Effector memory CD4-positive, alpha-beta T cell (primary cell): ENCODE data around the gene RASGRP2.

Experiments
- DNase-seq, 3 donors: peaks; one replicate each; pipeline ENCODE4 v3.0.0-alpha.2; 2020
- H3K27ac ChIP-seq: 2 replicates; pipeline ENCODE4 v1.7.0; 2013; ENCODE audit warnings: mild to moderate bottlenecking, low read length, moderate library complexity; ENCODE audit not compliant: insufficient read depth, poor library complexity, severe bottlenecking
- H3K27me3 ChIP-seq: replicated peaks from 2 replicates; pipeline ENCODE4 v1.7.0; 2013; ENCODE audit warnings: mild to moderate bottlenecking, low read length; ENCODE audit not compliant: insufficient read depth, control insufficient read depth, poor library complexity, severe bottlenecking
- H3K36me3 ChIP-seq: 2 replicates; pipeline ENCODE4 v1.7.0; 2013; ENCODE audit warnings: mild to moderate bottlenecking, low read length, moderate library complexity; ENCODE audit not compliant: control insufficient read depth, insufficient read depth
- H3K4me1 ChIP-seq: 2 replicates; pipeline ENCODE4 v1.7.0; 2013; ENCODE audit warnings: low read length, mild to moderate bottlenecking; ENCODE audit not compliant: control insufficient read depth, insufficient read depth, poor library complexity, severe bottlenecking
- H3K4me3 ChIP-seq: 2 replicates; pipeline ENCODE4 v1.7.0; 2013; ENCODE audit warnings: low read length, low read depth, mild to moderate bottlenecking; ENCODE audit not compliant: insufficient read depth, poor library complexity, severe bottlenecking
- H3K9me3 ChIP-seq: 2 replicates; pipeline ENCODE4 v1.7.0; 2013; ENCODE audit warnings: mild to moderate bottlenecking, low read length, moderate library complexity; ENCODE audit not compliant: control insufficient read depth

The RASGRP2 gene

DNA sequence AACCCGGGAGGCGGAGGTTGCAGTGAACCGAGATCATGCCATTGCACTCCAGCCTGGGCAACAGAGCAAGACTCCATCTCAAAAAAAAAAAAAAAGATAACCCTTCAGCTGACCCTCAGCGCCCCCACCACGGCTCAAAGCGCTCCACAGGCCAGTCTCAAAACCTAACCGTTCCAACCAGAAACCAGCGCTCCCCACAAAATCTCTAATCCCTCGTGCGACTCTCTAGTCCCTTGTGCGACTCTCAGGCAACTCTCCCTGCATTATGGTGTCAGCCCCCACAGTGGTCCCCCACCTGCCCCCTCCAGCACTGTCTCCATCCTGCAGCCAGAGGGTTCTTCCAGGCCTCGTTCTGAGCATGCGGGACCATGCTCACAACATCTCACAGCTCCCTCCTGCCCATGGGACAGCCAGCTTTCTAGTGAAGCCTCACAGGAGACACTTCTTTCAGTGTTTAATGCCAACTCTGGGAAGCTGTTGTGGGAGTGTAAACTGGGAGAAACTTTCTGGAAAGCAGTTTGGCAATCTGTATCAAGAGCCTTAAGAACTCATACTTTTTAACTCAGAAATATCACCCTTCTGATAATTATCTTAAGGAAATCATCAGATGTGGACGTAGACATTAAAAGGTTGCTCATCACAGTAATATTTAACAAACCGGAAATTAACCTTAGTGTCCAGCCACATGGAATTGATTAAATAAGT, 4.2 kb upstream of the RASGRP2 start:
- H3K9me3 ChIP-seq: no peaks in the 10 kb centered on the region
- no peaks in the 10 kb centered on the region for H3K27me3 ChIP-seq
- H3K27ac ChIP-seq: no peak overlapping the region
- no peak for DNase-seq
- H3K4me3 ChIP-seq: no peak overlapping the region
- H3K4me1 ChIP-seq: peaks cover 13% of the 10 kb centered on the region
- peaks cover 3% of the 10 kb centered on the region for H3K36me3 ChIP-seq

DNA sequence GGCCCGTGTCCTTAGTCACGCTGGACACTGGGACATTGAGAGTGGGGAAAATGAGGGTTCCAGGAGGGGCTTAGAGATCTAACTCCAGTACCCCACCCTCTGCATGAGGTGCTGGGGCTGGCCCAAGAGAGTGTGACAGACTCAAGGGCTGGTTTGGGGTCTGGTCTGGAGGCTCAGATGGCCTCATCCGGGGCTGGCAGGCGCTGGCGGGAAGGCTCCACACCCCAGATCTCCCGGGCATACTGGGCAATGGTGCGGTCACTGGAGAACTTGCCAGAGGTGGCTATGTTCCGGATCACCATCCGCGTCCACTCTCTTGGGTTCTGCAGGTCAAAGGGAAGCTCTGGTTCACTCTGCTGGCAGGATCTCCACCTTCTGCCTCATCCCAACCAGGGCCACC, 2.5 kb upstream of the RASGRP2 start:
- H3K27ac ChIP-seq: peak overlapping the region; percentile 98
- peaks cover 4% of the 10 kb centered on the region for H3K36me3 ChIP-seq
- DNase-seq: no peak
- no peaks in the 10 kb centered on the region for H3K9me3 ChIP-seq
- peaks cover 24% of the 10 kb centered on the region for H3K4me1 ChIP-seq
- no peaks in the 10 kb centered on the region for H3K27me3 ChIP-seq
- no peak overlapping the region for H3K4me3 ChIP-seq

DNA sequence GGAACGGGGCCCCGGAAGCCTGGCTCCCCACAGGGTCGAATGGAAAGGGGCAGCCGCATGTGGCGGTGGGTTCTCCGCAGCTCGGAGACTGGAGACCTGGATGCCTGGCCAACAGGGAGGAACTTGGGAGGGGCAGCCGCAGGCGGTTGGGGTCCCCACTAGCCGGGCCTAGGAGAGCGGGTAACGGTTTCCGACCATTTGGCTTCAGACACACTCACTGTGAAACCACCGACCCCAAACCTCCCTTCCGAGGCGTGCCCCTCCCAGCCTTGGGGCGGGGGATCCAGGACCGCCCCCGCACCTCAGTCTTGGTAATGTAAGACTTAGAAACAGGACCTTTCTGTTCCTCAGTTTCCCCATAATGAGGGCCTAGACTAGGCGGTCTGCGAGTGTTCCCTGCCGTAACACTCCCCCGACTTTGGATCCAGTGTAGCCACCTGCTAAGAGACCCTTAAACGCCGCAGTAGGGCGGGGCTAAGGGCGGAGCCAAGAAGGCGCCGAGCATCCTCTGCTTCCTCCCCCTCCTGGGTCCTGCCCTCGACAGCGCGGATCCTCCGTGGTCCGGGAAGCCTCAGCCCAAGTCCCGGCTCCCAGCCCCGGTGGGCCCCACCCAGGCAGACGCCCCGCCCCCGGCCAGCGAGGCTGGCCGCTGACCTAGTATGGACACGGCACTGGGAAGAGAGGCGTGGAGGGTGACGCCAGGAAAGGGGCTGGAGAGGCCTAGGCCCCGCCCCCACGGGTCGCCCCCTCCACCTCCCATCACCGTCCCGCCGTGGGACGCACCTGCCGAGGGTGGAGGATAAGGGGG, 1.8 kb upstream of the RASGRP2 start:
- Histone ChIP-seq H3K4me1 (peaks cover 25% of the 10 kb centered on the region), H3K36me3 (peaks cover 12% of the 10 kb centered on the region), H3K9me3 (no peaks in the 10 kb centered on the region), H3K27me3 (no peaks in the 10 kb centered on the region), H3K4me3 (peak overlapping the region; percentile 76), H3K27ac (peak overlapping the region; percentile 98)
- peak; percentile 68 to 75 (median 73) for DNase-seq

DNA sequence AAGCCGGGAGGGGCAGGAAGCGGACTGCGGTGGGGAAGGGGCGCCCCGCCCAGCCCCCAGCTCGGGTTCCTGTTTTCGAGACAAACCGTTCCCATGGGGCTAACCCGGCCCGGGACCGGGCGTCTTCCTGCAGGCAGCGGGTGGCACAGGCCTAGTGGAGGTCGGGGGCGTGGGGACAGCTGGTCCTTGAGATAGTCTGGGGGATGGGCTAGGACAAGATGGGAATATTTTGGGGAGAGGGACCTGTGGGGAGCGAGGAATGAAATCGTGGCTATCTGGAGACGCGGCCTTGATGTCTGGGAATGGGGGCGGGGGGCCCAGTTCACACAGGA, 1.2 kb upstream of the RASGRP2 start:
- Histone ChIP-seq H3K4me1 (peaks cover 25% of the 10 kb centered on the region), H3K36me3 (peaks cover 18% of the 10 kb centered on the region), H3K27me3 (no peaks in the 10 kb centered on the region), H3K4me3 (peak overlapping the region; percentile 76), H3K27ac (peak overlapping the region; percentile 98), H3K9me3 (no peaks in the 10 kb centered on the region)
- DNase-seq: peak; percentile 71 to 79 (median 72)

DNA sequence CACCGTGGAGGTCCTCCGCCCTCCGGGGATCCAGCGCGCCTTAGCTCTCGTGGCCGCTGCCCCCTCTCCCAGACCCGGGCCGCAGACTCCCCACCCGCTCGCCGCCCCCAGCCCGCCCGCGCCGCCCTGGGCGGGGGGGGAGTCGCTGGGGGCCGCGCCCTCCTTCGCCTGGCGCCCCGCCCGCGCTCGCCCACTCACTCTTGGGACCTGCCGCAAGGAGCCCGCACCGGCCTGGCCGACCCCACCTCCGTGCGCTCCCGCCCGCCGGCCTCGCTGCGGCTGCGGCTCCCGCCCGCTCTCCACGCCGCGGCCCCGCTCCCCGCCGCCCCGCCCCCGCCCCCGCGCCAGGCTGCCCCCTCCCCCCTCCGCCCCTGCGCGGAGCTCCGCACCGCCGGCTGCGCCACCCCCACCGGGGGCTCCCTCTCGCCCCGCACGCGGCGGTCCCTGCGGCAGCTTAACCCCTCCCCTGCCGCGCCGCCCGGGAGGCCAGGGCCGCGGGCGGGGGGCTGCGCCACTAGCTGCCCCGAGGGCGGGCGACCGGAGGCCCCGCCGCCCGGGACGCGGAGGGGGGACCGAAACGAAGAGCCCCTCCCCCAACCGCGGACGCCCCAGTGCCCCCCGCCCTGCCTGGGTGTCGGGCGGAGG, 724 bp upstream of the RASGRP2 start:
- H3K27ac ChIP-seq: peak overlapping the region; percentile 98

DNA sequence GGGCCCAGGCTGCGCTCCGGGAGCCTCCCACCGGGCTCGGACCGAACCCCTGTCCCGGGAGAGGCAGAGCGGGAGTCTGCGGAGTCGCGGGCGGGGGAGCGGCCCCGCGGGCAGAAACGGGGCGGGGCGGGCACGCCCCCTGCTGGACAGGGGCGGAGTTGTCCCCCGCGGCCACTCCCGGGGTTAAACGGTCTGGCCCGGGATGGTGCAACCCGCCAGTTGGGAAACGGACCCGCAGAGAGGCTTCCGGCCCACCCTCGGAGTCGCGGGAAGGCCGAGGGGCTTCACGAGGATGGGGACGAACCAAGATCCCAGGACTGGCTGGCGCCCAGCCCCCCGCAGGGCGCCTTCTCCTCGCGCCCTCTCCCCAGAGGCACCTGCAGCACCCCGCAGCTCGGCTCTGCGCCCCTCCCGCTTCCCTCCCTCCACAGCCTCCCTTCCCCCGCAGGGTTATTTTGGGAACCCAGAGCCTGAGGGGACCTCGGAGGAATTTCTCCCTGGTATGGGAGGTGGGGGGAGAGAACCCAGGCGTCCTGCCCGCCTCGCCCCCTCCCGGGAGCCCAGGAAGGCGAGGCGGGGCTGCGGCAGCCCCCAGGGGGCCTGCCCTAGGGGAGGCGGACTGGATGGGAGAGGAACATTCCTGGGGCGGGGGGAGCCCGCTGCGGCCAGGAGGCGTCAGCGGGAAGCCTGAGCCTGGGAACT, 902 bp downstream of the RASGRP2 start:
- peak overlapping the region; percentile 70 for H3K4me3 ChIP-seq
- H3K27ac ChIP-seq: peak overlapping the region; percentile 98
- peaks cover 25% of the 10 kb centered on the region for H3K4me1 ChIP-seq
- H3K27me3 ChIP-seq: no peaks in the 10 kb centered on the region
- peaks cover 36% of the 10 kb centered on the region for H3K36me3 ChIP-seq
- no peaks in the 10 kb centered on the region for H3K9me3 ChIP-seq
- DNase-seq: peak; percentile 59 to 69 (median 65)

More for the DNA sequence above, 724 bp upstream of the RASGRP2 start:
- Histone ChIP-seq H3K36me3 (peaks cover 23% of the 10 kb centered on the region), H3K4me1 (peaks cover 25% of the 10 kb centered on the region), H3K4me3 (peak overlapping the region; percentile 76), H3K9me3 (no peaks in the 10 kb centered on the region), H3K27me3 (no peaks in the 10 kb centered on the region)
- peak in 2 of 3 donors; percentile 36 to 37 for DNase-seq

DNA sequence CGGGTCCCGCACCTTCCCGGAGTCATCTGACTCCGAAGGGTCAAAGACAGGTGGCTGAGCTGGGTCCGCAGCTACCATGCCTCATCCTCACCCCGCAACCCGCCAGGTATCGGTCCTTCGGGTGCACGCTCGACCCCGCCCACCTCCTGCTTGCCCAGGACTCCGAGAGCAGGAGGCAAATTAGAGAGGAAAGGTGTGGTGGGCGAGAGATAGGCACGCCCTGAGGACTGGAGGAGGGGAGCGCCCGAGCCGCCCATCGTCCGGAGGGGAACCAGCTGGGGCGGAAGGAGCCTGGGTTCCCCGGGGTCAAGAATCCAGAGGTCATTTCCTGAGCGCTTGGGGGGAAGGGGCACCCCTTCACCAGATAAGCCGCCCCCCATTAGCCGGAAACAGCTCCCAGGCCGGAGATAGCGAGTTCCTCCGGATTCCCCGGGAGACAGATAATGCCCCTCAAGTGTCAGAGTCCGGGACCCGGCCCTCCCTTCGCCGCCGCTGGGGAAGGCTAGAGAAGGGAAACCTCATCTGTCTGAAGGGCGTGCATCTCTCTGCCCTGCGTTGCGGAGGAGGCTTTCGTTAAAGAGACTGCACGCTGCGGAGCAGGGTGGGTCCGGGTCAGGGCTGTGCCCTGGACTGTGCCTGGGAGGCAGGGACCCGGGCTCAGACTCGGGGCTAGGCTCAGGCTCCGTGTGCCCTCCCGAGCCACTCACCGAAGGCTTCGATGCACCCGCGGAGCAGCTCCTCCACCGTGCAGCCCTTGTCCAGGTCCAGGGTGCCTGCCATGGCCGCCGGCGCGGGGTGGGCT, 1.7 kb downstream of the RASGRP2 start:
- DNase-seq: no peak
- H3K27ac ChIP-seq: peak overlapping the region; percentile 98
- H3K27me3 ChIP-seq: no peaks in the 10 kb centered on the region
- no peaks in the 10 kb centered on the region for H3K9me3 ChIP-seq
- H3K4me3 ChIP-seq: peak overlapping the region; percentile 70
- H3K36me3 ChIP-seq: peaks cover 40% of the 10 kb centered on the region
- H3K4me1 ChIP-seq: peaks cover 25% of the 10 kb centered on the region

DNA sequence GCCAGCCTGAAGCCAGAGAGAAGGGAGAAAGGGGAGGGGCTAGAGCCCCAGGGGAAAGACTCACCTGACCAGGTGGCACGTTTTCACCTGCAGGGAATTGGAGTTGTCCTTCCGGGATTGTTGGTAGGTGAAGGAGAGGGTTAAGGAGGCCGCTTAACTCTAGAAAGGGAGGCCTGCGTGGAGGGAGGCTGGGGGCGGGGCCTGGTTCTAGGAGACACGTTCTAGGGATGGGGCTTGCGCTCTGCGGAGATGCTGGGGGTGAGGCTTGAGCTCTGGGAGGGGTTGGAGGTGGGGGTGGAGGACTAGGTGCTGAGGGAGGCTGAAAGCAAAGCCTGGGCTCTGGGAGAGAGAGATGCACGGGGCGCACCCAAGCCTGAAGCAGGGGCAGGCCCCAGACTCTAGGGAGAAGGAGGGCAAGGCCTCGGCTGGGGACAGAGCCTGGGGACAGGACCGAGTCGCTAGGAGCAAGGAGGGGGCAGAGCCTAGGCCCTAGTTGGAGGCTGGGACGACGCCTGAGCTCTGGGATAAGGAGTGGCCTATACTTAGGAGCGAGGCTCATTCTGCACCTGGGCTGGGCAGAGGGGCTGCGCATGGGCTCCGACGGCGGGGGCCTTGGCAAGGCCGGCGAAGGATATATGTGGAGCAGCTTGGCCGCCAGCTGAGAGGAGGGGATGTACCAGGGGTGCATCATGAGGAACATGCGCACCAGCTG, 2.4 kb downstream of the RASGRP2 start:
- H3K27ac ChIP-seq: peak overlapping the region; percentile 98
- H3K27me3 ChIP-seq: no peaks in the 10 kb centered on the region
- peak overlapping the region; percentile 70 for H3K4me3 ChIP-seq
- H3K4me1 ChIP-seq: peaks cover 25% of the 10 kb centered on the region
- DNase-seq: no peak
- H3K9me3 ChIP-seq: no peaks in the 10 kb centered on the region
- peaks cover 48% of the 10 kb centered on the region for H3K36me3 ChIP-seq

DNA sequence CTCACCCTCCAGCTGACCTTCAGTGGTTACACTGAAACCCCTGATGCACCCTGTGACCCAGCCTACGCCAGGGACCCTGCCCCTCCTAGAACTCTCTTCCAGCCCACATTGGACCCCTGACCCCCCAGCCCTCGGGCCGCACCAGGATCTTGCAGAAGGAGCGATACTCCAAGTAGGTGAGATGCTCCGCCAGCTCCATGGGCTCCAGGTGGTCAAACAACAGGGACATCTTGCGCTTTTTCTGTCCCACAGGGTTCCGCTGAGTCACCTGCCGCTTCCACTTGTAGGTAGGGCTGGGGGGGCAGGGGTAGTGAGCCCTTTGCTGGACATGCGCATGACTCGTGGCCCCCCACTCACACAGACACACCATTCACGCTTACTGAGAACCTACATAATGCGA, 4.1 kb downstream of the RASGRP2 start:
- Histone ChIP-seq H3K4me1 (peaks cover 12% of the 10 kb centered on the region), H3K4me3 (no peak overlapping the region), H3K36me3 (peaks cover 65% of the 10 kb centered on the region), H3K27me3 (no peaks in the 10 kb centered on the region), H3K27ac (no peak overlapping the region), H3K9me3 (no peaks in the 10 kb centered on the region)
- DNase-seq: no peak
